Prostate gland (tissue), 2 donors: ENCODE results near the gene ZNF446.

Source experiments
- CTCF ChIP-seq, 4 experiments: fragments of 200-600 bp in 2 of 4; fragments of 450-650 bp in 2 of 4; sonication (generic) in 2 of 4; IDR thresholded peaks; 1 replicate in 3 of 4; 2 replicates in 1 of 4; pipeline ENCODE4 v1.5.1; 2016 to 2019; ENCODE audit warnings: antibody characterized with exemption in 4 of 4, mild to moderate bottlenecking in 2 of 4, moderate library complexity in 2 of 4
- POLR2AphosphoS5 ChIP-seq: sonication (generic); formaldehyde crosslinking; IDR thresholded peaks from one replicate; pipeline ENCODE4 v1.6.1; 2017; ENCODE audit warnings: antibody characterized with exemption

DNA sequence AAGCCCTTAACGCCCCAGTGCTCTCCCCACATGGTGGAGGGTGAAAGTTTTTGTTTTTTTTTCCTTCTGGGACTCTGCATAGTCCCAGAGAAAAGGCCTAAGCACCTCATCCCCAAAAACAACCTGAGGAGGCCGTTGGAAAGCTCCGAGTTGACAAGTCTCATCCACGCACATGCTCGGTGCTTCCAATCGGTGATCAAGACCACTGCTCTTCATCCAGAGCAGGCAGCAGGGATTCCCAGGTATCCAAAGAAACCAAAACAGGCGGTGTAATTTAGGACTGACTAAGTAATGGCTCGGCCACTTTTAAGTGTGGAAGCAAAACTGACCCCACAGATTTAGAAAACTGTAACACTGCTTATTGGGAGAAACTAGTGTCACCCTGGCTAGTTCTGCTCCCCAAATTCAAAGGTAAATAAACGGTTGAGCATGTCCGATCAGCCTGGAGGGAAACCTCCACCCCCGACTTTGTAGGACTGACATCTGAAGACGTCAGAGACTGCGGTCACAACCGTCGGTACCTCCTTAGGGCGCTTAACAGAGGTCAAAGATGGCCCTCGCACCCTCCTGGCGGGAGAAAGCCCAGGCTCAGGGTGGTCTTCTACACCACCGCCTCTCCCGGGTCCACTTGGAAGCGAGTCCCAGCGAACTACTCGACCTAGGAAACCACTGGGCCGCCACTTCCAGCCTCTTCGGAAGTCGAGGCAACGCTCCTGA, 997 bp upstream of the ZNF446 start:
- TF ChIP-seq CTCF (IDR thresholded peaks at IDR 0.05) = no peak
- no peak for TF ChIP-seq POLR2AphosphoS5
